ENCODE results near the gene GGA2. TPM values are rescaled to one million over a fixed set of nuclear protein-coding genes. Genes with fewer than 3 reads are reported as not detected.

GGA2 gene
- total RNA-seq, 1 donor from 2014 or later, result 180 TPM

- no peak overlapping the region for H3K4me3 Mint-ChIP-seq
- H3K79me2 ChIP-seq (ENCODE audit: low read depth), result no peaks in the 10 kb centered on the region
- peaks cover 5% of the 10 kb centered on the region for H4K20me1 ChIP-seq (ENCODE audit: low read depth)
- H2AFZ ChIP-seq (replicated peaks), result no peak overlapping the region
- H3K9me3 Mint-ChIP-seq, result no peaks in the 10 kb centered on the region
- no peaks in the 10 kb centered on the region for H3K4me1 Mint-ChIP-seq
- H3K9ac ChIP-seq, result no peak overlapping the region
- H3K4me1 ChIP-seq, result no peaks in the 10 kb centered on the region
- H3F3A ChIP-seq (ENCODE audit: low read depth), result peaks cover 5% of the 10 kb centered on the region
- H3K27ac Mint-ChIP-seq, result no peak overlapping the region
- H3K27me3 Mint-ChIP-seq (ENCODE audit: insufficient read depth, low read depth), result peaks cover 3% of the 10 kb centered on the region
- TF ChIP-seq, protein P1, sequence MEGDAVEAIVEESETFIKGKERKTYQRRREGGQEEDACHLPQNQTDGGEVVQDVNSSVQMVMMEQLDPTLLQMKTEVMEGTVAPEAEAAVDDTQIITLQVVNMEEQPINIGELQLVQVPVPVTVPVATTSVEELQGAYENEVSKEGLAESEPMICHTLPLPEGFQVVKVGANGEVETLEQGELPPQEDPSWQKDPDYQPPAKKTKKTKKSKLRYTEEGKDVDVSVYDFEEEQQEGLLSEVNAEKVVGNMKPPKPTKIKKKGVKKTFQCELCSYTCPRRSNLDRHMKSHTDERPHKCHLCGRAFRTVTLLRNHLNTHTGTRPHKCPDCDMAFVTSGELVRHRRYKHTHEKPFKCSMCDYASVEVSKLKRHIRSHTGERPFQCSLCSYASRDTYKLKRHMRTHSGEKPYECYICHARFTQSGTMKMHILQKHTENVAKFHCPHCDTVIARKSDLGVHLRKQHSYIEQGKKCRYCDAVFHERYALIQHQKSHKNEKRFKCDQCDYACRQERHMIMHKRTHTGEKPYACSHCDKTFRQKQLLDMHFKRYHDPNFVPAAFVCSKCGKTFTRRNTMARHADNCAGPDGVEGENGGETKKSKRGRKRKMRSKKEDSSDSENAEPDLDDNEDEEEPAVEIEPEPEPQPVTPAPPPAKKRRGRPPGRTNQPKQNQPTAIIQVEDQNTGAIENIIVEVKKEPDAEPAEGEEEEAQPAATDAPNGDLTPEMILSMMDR (IDR thresholded peaks at IDR 0.05), result peak; percentile 91
- TF ChIP-seq EZH2 (IDR thresholded peaks at IDR 0.05) (no peak), EZH2phosphoT487 (IDR thresholded peaks at IDR 0.05) (no peak)
- H3K27me3 ChIP-seq, result no peaks in the 10 kb centered on the region
- peak; percentile 65 for DNase-seq (ENCODE audit: low spot score)
- no peak overlapping the region for H3K4me3 ChIP-seq
- H3K4me2 ChIP-seq, result no peak overlapping the region
- no peaks in the 10 kb centered on the region for H3K36me3 ChIP-seq
- peaks cover 16% of the 10 kb centered on the region for H3K36me3 Mint-ChIP-seq
- no peaks in the 10 kb centered on the region for H3K9me3 ChIP-seq (ENCODE audit: low read depth)
- no peak overlapping the region for H3K27ac ChIP-seq
Observed at GRCh38 chr16:23434380-23434779, 75.9 kb downstream of the GGA2 start.

DNA sequence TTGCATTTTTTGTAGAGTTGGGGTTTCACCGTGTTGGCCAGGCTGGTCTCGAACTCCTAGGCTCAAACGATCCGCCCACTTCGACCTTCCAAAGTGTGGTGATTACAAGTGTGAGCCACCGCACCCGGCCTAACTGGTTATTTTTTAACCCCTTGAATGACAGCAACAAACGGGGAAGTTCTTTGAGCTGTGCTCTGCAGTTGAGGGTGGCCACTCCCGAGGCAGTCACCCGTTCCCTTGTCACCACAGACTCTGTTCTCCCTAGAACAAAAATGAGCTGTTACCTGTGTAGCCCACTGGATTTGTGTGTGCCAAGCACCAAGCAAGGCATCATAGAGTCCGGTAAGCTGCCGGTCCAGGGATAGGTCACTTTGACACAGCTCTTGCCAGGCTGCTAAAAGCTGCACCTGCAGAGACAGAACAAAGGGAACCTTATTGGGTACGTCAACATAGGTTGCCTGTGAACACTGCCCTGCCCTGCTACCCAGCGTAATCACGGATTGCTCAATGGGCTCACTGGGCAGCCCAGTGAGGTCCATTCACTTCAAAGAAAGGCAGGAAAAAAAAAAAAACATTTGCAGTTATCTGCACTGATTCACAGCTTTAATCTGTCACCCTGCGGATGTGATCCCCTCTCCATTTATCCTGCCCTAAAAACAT, 76.9 kb downstream of the GGA2 start:
- H3K79me2 ChIP-seq (ENCODE audit: low read depth), result no peaks in the 10 kb centered on the region
- H3K36me3 ChIP-seq, result no peaks in the 10 kb centered on the region
- Mint-ChIP-seq H3K36me3 (peaks cover 12% of the 10 kb centered on the region), H3K27me3 (ENCODE audit: insufficient read depth, low read depth) (peaks cover 3% of the 10 kb centered on the region), H3K27ac (no peak overlapping the region), H3K4me3 (no peak overlapping the region), H3K4me1 (no peaks in the 10 kb centered on the region), H3K9me3 (no peaks in the 10 kb centered on the region)
- H3K9me3 ChIP-seq (ENCODE audit: low read depth), result no peaks in the 10 kb centered on the region
- H3K4me2 ChIP-seq, result no peak overlapping the region
- H3F3A ChIP-seq (ENCODE audit: low read depth), result peaks cover 5% of the 10 kb centered on the region
- no peak overlapping the region for H3K4me3 ChIP-seq
- H3K4me1 ChIP-seq, result no peaks in the 10 kb centered on the region
- DNase-seq (ENCODE audit: low spot score), result no peak
- TF ChIP-seq EZH2 (IDR thresholded peaks at IDR 0.05) (no peak), EZH2phosphoT487 (IDR thresholded peaks at IDR 0.05) (no peak)
- TF ChIP-seq, protein P1 (IDR thresholded peaks at IDR 0.05), result no peak
- H3K27me3 ChIP-seq, result no peaks in the 10 kb centered on the region
- peaks cover 5% of the 10 kb centered on the region for H4K20me1 ChIP-seq (ENCODE audit: low read depth)
- H3K27ac ChIP-seq, result no peak overlapping the region
- no peak overlapping the region for H2AFZ ChIP-seq (replicated peaks)
- no peak overlapping the region for H3K9ac ChIP-seq

DNA sequence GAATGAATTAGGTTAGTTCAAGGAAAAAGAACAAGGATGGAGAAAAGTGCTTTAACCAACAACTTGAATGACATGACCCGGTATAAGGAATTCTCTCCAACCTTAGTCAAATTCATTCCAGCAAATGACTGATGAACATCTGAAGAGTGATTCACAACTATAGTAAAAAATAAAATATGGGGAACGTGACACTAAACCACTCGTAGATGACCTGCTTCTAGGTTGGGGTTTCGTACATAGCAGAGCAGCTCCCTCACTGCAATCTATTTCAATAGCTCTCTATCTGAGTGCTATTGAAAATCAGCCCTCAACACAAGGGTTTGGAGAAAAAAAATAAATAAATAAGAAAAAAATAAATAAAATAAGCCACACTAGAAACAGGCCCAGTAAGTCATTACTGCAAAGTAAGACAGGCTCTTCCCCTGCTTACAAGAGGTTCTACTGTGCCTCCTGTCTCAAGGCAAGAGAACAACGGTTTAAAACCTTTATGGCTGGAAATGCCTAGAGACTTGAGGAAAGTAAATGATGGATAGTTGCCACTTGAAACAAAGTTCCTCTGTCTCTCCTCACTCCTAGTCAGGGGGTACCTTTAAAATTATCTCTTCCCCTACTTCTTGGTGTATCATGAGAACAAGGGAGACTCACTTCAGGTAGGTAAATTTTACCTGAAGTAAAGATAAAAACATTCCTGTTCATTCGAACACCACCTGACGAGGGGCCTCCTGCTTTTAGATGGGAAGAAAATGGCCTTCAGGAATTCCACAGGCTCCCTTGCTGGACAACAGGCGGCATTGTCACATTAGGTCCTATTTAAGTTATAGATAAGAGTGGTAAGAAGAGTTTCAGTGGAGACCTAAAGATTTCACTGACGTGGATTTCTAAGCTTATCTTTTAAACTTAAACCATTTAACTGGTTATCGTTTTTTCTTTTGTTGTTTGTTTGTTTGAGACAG, 77.8 kb downstream of the GGA2 start:
- H3K4me1 Mint-ChIP-seq, result no peaks in the 10 kb centered on the region

More for the DNA sequence above, 77.8 kb downstream of the GGA2 start:
- no peaks in the 10 kb centered on the region for H3K79me2 ChIP-seq (ENCODE audit: low read depth)
- H3K27me3 Mint-ChIP-seq (ENCODE audit: insufficient read depth, low read depth), result peaks cover 6% of the 10 kb centered on the region
- H3K4me3 Mint-ChIP-seq, result no peak overlapping the region
- H3K36me3 ChIP-seq, result no peaks in the 10 kb centered on the region
- no peaks in the 10 kb centered on the region for H3K27me3 ChIP-seq
- no peaks in the 10 kb centered on the region for H3K9me3 ChIP-seq (ENCODE audit: low read depth)
- no peak overlapping the region for H3K27ac Mint-ChIP-seq
- no peak overlapping the region for H3K4me3 ChIP-seq
- peaks cover 5% of the 10 kb centered on the region for H3F3A ChIP-seq (ENCODE audit: low read depth)
- H3K27ac ChIP-seq, result no peak overlapping the region
- H3K36me3 Mint-ChIP-seq, result peaks cover 15% of the 10 kb centered on the region
- no peak overlapping the region for H2AFZ ChIP-seq (replicated peaks)
- no peaks in the 10 kb centered on the region for H3K4me1 ChIP-seq
- peaks cover 5% of the 10 kb centered on the region for H4K20me1 ChIP-seq (ENCODE audit: low read depth)
- TF ChIP-seq, protein P1 (IDR thresholded peaks at IDR 0.05), result no peak
- TF ChIP-seq EZH2phosphoT487 (IDR thresholded peaks at IDR 0.05) (no peak), EZH2 (IDR thresholded peaks at IDR 0.05) (no peak)
- no peak overlapping the region for H3K4me2 ChIP-seq
- DNase-seq (ENCODE audit: low spot score), result no peak
- no peak overlapping the region for H3K9ac ChIP-seq
- no peaks in the 10 kb centered on the region for H3K9me3 Mint-ChIP-seq
